ENCODE data around the gene GM2A.
"Not testable (repeated sequence)": the region's sequence is repeated elsewhere in the genome, so short reads cannot be mapped to it uniquely, and the experiment has no call there.

Gene GM2A

DNA sequence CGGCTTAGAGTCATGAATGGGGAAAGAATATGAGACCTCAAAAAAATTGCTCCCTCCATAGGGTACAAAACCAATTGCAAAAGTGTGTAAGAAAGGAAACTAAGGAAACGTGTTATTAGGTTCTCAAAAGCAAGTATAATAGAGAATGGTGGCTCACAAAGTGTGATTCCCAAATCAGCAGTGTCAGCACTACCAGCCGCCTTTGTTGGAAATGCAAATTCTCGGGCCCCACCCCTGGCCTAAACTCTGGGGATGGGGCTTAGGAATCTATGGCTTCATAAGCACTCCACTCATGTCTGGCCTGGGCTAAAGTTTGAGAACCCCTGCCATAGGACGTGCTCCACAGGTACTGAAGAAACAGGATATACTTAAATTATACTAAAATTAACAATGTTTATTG, 27.5 kb upstream of the GM2A start:
- no peaks in the 10 kb centered on the region for H3K9me3 ChIP-seq
- H4K20me1 ChIP-seq = peaks cover 22% of the 10 kb centered on the region
- peak overlapping the region; percentile 100; the same call in 1 of the 2 replicates for H3K4me2 ChIP-seq
- no peak overlapping the region for H3K9ac ChIP-seq
- H3K36me3 ChIP-seq = no peaks in the 10 kb centered on the region; the same call in 1 of the 2 replicates
- no peak overlapping the region for H3K4me3 ChIP-seq
- peaks cover 58% of the 10 kb centered on the region for H3K4me1 ChIP-seq
- no peak overlapping the region for H3K27ac ChIP-seq
- no peaks in the 10 kb centered on the region for H3K27me3 ChIP-seq
- no peak for TF ChIP-seq Cebpa-rat (IDR thresholded peaks at IDR 0.05)

DNA sequence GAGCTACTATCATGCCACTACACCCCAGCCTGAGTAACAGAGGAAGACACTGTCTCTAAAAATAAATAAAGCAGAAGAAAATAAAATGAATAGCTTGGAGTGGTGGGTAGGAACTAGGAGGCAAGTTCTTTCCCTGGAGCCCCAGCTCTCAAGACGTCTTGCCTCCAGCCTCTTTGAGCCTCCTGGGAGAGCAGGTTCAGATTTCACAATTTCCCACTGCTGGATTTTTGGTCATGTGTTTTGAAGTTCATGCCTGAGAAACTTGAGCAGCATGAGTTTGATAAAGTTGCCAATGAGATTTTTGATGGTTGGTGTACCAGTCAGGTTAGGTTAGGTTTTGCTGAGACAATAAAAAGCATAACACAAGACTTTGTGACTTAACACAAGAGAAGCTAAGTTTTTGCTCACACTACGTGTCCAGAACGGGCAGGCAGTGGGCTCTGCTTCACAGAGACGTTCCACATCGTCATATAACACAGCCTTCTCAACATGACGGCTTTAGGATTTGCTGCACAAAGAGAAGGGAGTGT, 25.0 kb upstream of the GM2A start:
- peak; percentile 65; the same call in 1 of the 2 replicates for TF ChIP-seq Cebpa-rat (IDR thresholded peaks at IDR 0.05)
- no peaks in the 10 kb centered on the region for H3K36me3 ChIP-seq
- H3K4me1 ChIP-seq = peaks cover 51% of the 10 kb centered on the region
- no peaks in the 10 kb centered on the region for H3K27me3 ChIP-seq
- H3K4me3 ChIP-seq = no peak overlapping the region
- no peak overlapping the region for H3K9ac ChIP-seq
- H3K27ac ChIP-seq = no peak overlapping the region
- H3K9me3 ChIP-seq = no peaks in the 10 kb centered on the region
- H4K20me1 ChIP-seq = peaks cover 5% of the 10 kb centered on the region
- peak overlapping the region; percentile 28 for H3K4me2 ChIP-seq

DNA sequence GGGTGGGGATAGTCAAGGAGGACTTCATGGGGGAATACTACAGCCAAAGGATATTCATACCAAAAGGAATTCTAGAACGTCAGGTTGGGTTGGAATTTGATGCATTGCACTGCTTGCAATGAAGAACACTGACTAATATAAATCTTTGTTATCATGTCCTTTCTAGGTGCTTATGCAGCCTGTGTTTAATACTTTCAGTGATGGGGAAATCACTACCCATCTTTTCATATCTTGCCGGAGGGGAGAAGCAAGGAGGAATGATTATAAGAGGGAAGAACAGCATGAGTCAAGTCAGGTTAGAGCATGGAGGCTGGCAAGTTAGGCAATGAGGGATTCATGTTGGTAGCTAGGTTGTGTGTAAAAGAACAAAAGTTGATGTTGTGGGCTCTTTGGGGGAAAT, 24.0 kb upstream of the GM2A start:
- Histone ChIP-seq H3K4me2 (no peak overlapping the region), H3K4me1 (peaks cover 59% of the 10 kb centered on the region), H3K27ac (no peak overlapping the region), H3K36me3 (no peaks in the 10 kb centered on the region), H3K4me3 (no peak overlapping the region), H3K27me3 (no peaks in the 10 kb centered on the region), H3K9me3 (no peaks in the 10 kb centered on the region), H3K9ac (no peak overlapping the region), H4K20me1 (no peaks in the 10 kb centered on the region)
- no peak for TF ChIP-seq Cebpa-rat (IDR thresholded peaks at IDR 0.05)

DNA sequence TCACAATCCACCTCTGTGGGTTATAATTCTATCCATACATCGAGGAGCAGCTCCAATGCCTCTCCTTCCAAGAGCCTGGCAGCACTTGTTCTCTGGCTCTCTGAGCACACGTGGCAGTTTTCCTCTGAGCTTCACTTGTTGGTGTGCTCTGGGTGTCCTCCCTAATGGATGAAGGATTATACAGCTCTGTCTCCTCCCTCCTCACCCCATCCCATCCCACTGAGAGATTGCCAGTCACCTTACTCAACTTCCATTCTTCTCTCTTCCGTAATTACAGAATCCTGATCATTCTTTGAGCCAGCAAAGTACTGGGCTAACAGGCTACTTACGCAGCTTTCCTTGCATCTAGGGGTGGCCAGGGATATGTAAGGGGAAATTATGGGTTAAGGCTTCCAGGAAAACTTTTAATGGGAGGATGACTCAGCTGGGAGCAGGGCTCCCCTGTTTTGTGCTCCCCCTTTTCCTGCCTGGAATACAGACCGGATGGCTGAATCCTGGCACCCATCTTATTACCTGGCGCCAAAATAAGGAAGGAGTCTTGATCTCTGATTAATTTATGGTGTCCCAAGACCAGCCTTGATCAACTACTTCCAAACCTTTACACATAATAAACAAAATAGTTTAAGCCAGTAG, 22.8 kb upstream of the GM2A start:
- Histone ChIP-seq H3K4me1 (peaks cover 59% of the 10 kb centered on the region), H3K9me3 (no peaks in the 10 kb centered on the region), H3K9ac (no peak overlapping the region), H3K4me3 (no peak overlapping the region), H3K27ac (no peak overlapping the region), H3K4me2 (no peak overlapping the region), H4K20me1 (no peaks in the 10 kb centered on the region), H3K36me3 (no peaks in the 10 kb centered on the region), H3K27me3 (no peaks in the 10 kb centered on the region)
- no peak for TF ChIP-seq Cebpa-rat (IDR thresholded peaks at IDR 0.05)

DNA sequence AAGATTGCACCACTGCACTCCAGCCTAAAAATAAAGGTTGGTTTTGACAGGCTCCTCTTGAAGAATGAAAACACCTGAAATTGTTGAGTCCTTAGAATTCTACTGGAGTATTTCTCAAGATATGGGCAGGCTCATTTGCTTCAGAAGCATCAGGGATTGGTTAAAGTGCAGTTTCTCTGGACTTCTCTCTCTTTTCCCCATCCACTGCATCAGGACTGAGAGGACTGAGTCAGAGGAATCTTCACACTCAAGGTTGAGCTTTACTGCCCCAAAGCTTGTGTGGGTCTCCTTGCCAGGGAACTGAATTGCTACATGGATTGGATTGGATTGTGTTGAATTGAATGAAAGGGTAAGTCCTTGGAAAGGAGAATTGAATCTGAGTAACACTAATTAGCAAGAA, 21.6 kb upstream of the GM2A start:
- TF ChIP-seq Cebpa-rat (IDR thresholded peaks at IDR 0.05) = no peak
- peaks cover 64% of the 10 kb centered on the region for H3K4me1 ChIP-seq
- H3K27ac ChIP-seq = no peak overlapping the region
- H4K20me1 ChIP-seq = no peaks in the 10 kb centered on the region
- H3K36me3 ChIP-seq = no peaks in the 10 kb centered on the region
- H3K27me3 ChIP-seq = no peaks in the 10 kb centered on the region
- H3K4me2 ChIP-seq = peak overlapping the region; percentile 78; the same call in 1 of the 2 replicates
- no peaks in the 10 kb centered on the region for H3K9me3 ChIP-seq
- no peak overlapping the region for H3K9ac ChIP-seq
- H3K4me3 ChIP-seq = no peak overlapping the region

DNA sequence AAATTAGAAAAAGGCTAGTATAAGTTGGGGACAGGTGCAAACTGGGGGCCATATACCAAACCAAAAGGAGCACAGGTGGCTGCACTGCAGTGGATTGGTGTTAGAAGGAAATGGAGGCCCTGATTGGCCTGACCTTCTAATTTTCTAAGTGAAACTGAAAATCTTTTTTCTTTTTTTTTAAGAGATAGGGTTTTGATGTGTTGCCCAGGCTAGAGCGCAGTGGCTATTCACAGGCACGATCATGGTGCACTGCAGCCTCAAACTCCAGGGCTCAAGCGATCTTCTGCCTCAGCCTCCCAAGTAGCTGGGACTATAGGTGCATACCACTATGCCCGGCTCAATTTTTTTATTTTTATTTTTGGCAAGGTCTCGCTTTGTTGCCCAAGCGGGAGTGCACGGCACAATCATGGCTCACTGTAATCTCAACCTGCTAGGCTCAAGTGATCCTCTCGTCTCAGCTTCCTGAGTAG, 19.3 kb upstream of the GM2A start:
- Histone ChIP-seq H4K20me1 (no peaks in the 10 kb centered on the region), H3K9me3 (no peaks in the 10 kb centered on the region), H3K36me3 (no peaks in the 10 kb centered on the region), H3K27me3 (no peaks in the 10 kb centered on the region), H3K27ac (no peak overlapping the region), H3K9ac (no peak overlapping the region), H3K4me1 (peaks cover 74% of the 10 kb centered on the region), H3K4me3 (no peak overlapping the region), H3K4me2 (peak overlapping the region; percentile 78)
- TF ChIP-seq Cebpa-rat (IDR thresholded peaks at IDR 0.05) = no peak

DNA sequence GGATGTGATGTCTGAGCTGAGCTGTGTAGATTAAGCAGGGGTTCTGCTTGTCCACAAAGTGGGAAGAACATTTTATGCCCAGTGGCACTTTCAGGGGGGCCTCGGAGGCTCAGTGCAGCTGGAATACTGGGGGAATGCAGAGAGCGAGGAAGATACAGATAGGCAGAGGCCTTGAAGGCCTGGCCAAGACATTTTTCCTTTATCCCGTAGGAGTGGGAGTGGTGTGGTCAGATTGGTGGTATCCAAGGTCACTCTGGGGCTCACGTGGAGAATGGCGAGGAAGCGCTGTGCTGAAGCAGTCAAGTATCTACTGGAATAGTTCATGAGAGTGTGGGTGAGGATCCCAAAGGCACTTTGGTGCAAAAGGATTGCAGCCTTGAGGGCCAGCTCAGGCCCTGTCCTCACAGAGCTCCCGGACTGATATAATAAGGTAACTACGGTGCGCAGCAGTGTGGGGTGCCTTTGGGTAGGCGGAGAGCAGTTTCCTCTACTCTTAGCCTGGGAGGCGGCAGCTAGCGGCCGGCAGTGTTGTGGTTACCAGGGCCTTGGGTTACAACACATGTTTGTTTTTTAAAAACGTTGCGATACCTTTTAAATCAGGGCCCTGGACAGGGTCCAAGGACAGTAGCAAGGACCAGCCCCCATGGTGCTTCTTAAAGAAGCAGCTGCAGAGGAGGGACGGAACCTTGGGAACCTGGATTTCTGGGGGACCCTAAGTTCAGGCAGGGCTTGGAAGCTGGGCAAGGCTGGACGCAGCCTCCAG, 18.3 kb upstream of the GM2A start:
- Histone ChIP-seq H3K9ac (peak overlapping the region; percentile 36; the same call in 1 of the 2 replicates), H3K4me3 (peak overlapping the region; percentile 39; the same call in 1 of the 2 replicates)

DNA sequence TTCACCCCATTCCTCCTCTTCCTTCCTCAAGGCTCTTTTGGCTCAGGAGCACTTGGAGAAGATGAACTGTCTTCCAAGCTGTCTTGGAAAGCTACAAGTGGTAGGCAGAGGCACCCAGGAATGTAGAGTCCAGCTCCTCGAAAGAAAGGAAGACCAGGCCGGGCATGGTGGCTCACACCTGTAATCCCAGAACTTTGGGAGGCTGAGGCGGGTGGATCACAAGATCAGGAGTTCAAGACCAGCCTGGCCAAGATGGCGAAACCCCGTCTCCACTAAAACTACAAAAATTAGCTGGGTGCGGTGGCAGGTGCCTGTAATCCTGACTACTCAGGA, 17.8 kb upstream of the GM2A start:
- not testable (repeated sequence) for H3K36me3 ChIP-seq, H4K20me1 ChIP-seq, H3K27me3 ChIP-seq, H3K9me3 ChIP-seq
- Histone ChIP-seq H3K4me1 (peaks cover 90% of the 10 kb centered on the region), H3K4me3 (0 out of 2 replicates have a peak overlapping the region, but pooled peaks have one; percentile 39), H3K4me2 (peak overlapping the region; percentile 78), H3K9ac (peak overlapping the region; percentile 36; the same call in 1 of the 2 replicates), H3K27ac (peak overlapping the region; percentile 69)

More for the DNA sequence above, 18.3 kb upstream of the GM2A start:
- H3K4me1 ChIP-seq = peaks cover 84% of the 10 kb centered on the region
- H3K9me3 ChIP-seq = no peaks in the 10 kb centered on the region
- peak overlapping the region; percentile 69 for H3K27ac ChIP-seq
- H3K4me2 ChIP-seq = peak overlapping the region; percentile 78
- no peaks in the 10 kb centered on the region for H3K27me3 ChIP-seq
- no peaks in the 10 kb centered on the region for H4K20me1 ChIP-seq
- no peaks in the 10 kb centered on the region for H3K36me3 ChIP-seq
- no peak for TF ChIP-seq Cebpa-rat (IDR thresholded peaks at IDR 0.05)

DNA sequence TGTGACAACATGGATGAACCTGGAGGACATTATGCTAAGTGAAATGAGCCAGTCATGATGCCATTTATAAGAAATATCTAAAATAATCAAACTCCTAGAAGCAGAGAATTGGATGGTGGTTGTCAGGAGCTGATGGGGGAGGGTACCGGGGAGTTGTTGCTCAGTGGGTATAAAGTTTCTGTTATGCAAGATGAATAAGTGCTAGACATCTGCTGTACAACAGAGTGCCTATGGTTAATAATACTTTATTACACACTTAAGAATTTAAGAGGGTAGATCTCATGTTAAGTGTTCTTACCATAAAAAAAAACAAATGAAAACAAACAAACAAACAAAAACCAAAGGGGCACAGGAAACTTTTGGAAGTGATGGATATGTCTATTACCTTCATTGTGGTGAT, 16.1 kb upstream of the GM2A start:
- Histone ChIP-seq H3K4me3 (no peak overlapping the region), H3K27ac (no peak overlapping the region), H3K36me3 (no peaks in the 10 kb centered on the region), H3K4me2 (peak overlapping the region; percentile 93), H3K9ac (no peak overlapping the region; the same call in 1 of the 2 replicates), H4K20me1 (no peaks in the 10 kb centered on the region), H3K27me3 (no peaks in the 10 kb centered on the region), H3K9me3 (peaks cover 5% of the 10 kb centered on the region; the same call in 1 of the 2 replicates), H3K4me1 (peaks cover 90% of the 10 kb centered on the region)
- no peak for TF ChIP-seq Cebpa-rat (IDR thresholded peaks at IDR 0.05)

DNA sequence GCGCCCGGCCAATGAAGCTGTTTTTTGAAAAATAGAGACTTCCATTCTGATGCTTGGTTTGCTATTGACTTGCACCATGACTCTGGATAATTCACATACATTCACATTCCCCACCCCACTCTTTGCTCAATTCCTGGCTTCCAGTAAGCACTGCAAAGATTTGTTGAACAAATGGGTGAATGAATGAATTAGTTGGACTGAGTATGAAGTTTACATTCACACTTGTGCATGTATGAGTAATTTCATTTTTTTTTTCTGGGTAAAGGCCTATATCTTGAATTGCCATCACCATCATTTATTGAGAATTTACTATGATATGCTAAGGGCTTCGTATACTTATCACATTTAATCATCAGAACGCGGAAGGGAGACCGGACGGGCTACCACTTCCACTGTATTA, 15.3 kb upstream of the GM2A start:
- Histone ChIP-seq H3K9me3 (peaks cover 5% of the 10 kb centered on the region; the same call in 1 of the 2 replicates), H3K27ac (peak overlapping the region; percentile 75), H3K4me2 (peak overlapping the region; percentile 93), H3K4me1 (peaks cover 82% of the 10 kb centered on the region), H3K36me3 (no peaks in the 10 kb centered on the region), H4K20me1 (no peaks in the 10 kb centered on the region), H3K4me3 (peak overlapping the region; percentile 60), H3K9ac (peak overlapping the region; percentile 61), H3K27me3 (no peaks in the 10 kb centered on the region)
- TF ChIP-seq Cebpa-rat (IDR thresholded peaks at IDR 0.05) = no peak
